ENCODE results near the gene ATP4B.

Gene ATP4B

GRCh38 chr13:113657851-113658741 is at the start of gene ATP4B:
ATP4B (minus strand) TSS chr13:113658198; CDS start chr13:113658144, 54 bp downstream.
- Histone ChIP-seq H3K4me1 (ENCODE audit: control insufficient read depth, insufficient read depth, low read length) (no peaks in the 10 kb centered on the region), H3K9ac (ENCODE audit: low read length) (no peak within 1 kb of the TSS)

GRCh38 chr13:113672002-113672651 is 14.1 kb upstream of the ATP4B start:
- Histone ChIP-seq H3K36me3 (ENCODE audit: control insufficient read depth, insufficient read depth, low read length, severe bottlenecking) (no peaks in the 10 kb centered on the region), H3K9me3 (ENCODE audit: control insufficient read depth, low read length) (no peaks in the 10 kb centered on the region), H3K9ac (ENCODE audit: low read length) (no peak overlapping the region), H3K4me1 (ENCODE audit: control insufficient read depth, insufficient read depth, low read length) (no peaks in the 10 kb centered on the region), H3K27me3 (replicated peaks; ENCODE audit: control insufficient read depth, insufficient read depth, low read length) (peaks cover 14% of the 10 kb centered on the region), H3K4me3 (ENCODE audit: low read length) (no peak overlapping the region)
- DNase-seq (ENCODE audit: low read depth) = no peak

More at GRCh38 chr13:113657851-113658741, at the start of gene ATP4B:
- Histone ChIP-seq H3K4me3 (ENCODE audit: low read length) (no peak within 1 kb of the TSS), H3K27me3 (replicated peaks; ENCODE audit: control insufficient read depth, insufficient read depth, low read length) (peaks cover 27% of the 10 kb centered on the region), H3K36me3 (ENCODE audit: control insufficient read depth, insufficient read depth, low read length, severe bottlenecking) (no peaks in the 10 kb centered on the region), H3K9me3 (ENCODE audit: control insufficient read depth, low read length) (peaks cover 25% of the 10 kb centered on the region)
- no peak for DNase-seq (ENCODE audit: low read depth)

- no peaks in the 10 kb centered on the region for H3K9me3 ChIP-seq (ENCODE audit: control insufficient read depth, low read length)
- H3K4me1 ChIP-seq (ENCODE audit: control insufficient read depth, insufficient read depth, low read length) = no peaks in the 10 kb centered on the region
- no peaks in the 10 kb centered on the region for H3K36me3 ChIP-seq (ENCODE audit: control insufficient read depth, insufficient read depth, low read length, severe bottlenecking)
- H3K4me3 ChIP-seq (ENCODE audit: low read length) = no peak overlapping the region
- H3K27me3 ChIP-seq (replicated peaks; ENCODE audit: control insufficient read depth, insufficient read depth, low read length) = peaks cover 16% of the 10 kb centered on the region
- no peak for DNase-seq (ENCODE audit: low read depth)
- H3K9ac ChIP-seq (ENCODE audit: low read length) = no peak overlapping the region
Measured at GRCh38 chr13:113671066-113672001, 13.3 kb upstream of the ATP4B start.

GRCh38 chr13:113670541-113670940 is 12.5 kb upstream of the ATP4B start:
- peaks cover 22% of the 10 kb centered on the region for H3K27me3 ChIP-seq (replicated peaks; ENCODE audit: control insufficient read depth, insufficient read depth, low read length)
- H3K4me1 ChIP-seq (ENCODE audit: control insufficient read depth, insufficient read depth, low read length) = no peaks in the 10 kb centered on the region
- no peaks in the 10 kb centered on the region for H3K9me3 ChIP-seq (ENCODE audit: control insufficient read depth, low read length)
- no peaks in the 10 kb centered on the region for H3K36me3 ChIP-seq (ENCODE audit: control insufficient read depth, insufficient read depth, low read length, severe bottlenecking)
- no peak overlapping the region for H3K9ac ChIP-seq (ENCODE audit: low read length)
- no peak for DNase-seq (ENCODE audit: low read depth)
- H3K4me3 ChIP-seq (ENCODE audit: low read length) = no peak overlapping the region

GRCh38 chr13:113669755-113670341 is 11.8 kb upstream of the ATP4B start:
- Histone ChIP-seq H3K9ac (ENCODE audit: low read length) (no peak overlapping the region), H3K27me3 (replicated peaks; ENCODE audit: control insufficient read depth, insufficient read depth, low read length) (peaks cover 26% of the 10 kb centered on the region), H3K4me3 (ENCODE audit: low read length) (no peak overlapping the region), H3K4me1 (ENCODE audit: control insufficient read depth, insufficient read depth, low read length) (no peaks in the 10 kb centered on the region), H3K36me3 (ENCODE audit: control insufficient read depth, insufficient read depth, low read length, severe bottlenecking) (no peaks in the 10 kb centered on the region), H3K9me3 (ENCODE audit: control insufficient read depth, low read length) (no peaks in the 10 kb centered on the region)
- no peak for DNase-seq (ENCODE audit: low read depth)

GRCh38 chr13:113669231-113669754 is 11.3 kb upstream of the ATP4B start:
- DNase-seq (ENCODE audit: low read depth) = no peak
- no peaks in the 10 kb centered on the region for H3K9me3 ChIP-seq (ENCODE audit: control insufficient read depth, low read length)
- H3K4me1 ChIP-seq (ENCODE audit: control insufficient read depth, insufficient read depth, low read length) = no peaks in the 10 kb centered on the region
- H3K9ac ChIP-seq (ENCODE audit: low read length) = no peak overlapping the region
- H3K36me3 ChIP-seq (ENCODE audit: control insufficient read depth, insufficient read depth, low read length, severe bottlenecking) = no peaks in the 10 kb centered on the region
- no peak overlapping the region for H3K4me3 ChIP-seq (ENCODE audit: low read length)
- peaks cover 26% of the 10 kb centered on the region for H3K27me3 ChIP-seq (replicated peaks; ENCODE audit: control insufficient read depth, insufficient read depth, low read length)

- no peaks in the 10 kb centered on the region for H3K9me3 ChIP-seq (ENCODE audit: control insufficient read depth, low read length)
Measured at GRCh38 chr13:113668491-113668971, 10.5 kb upstream of the ATP4B start.

GRCh38 chr13:113667771-113668490 is 9.9 kb upstream of the ATP4B start:
- Histone ChIP-seq H3K4me1 (ENCODE audit: control insufficient read depth, insufficient read depth, low read length) (no peaks in the 10 kb centered on the region), H3K9me3 (ENCODE audit: control insufficient read depth, low read length) (no peaks in the 10 kb centered on the region), H3K36me3 (ENCODE audit: control insufficient read depth, insufficient read depth, low read length, severe bottlenecking) (no peaks in the 10 kb centered on the region), H3K9ac (ENCODE audit: low read length) (no peak overlapping the region), H3K4me3 (ENCODE audit: low read length) (no peak overlapping the region), H3K27me3 (replicated peaks; ENCODE audit: control insufficient read depth, insufficient read depth, low read length) (peaks cover 26% of the 10 kb centered on the region)
- no peak for DNase-seq (ENCODE audit: low read depth)

More at GRCh38 chr13:113668491-113668971, 10.5 kb upstream of the ATP4B start:
- H3K27me3 ChIP-seq (replicated peaks; ENCODE audit: control insufficient read depth, insufficient read depth, low read length) = peaks cover 26% of the 10 kb centered on the region
- H3K36me3 ChIP-seq (ENCODE audit: control insufficient read depth, insufficient read depth, low read length, severe bottlenecking) = no peaks in the 10 kb centered on the region
- H3K4me3 ChIP-seq (ENCODE audit: low read length) = no peak overlapping the region
- no peak overlapping the region for H3K9ac ChIP-seq (ENCODE audit: low read length)
- DNase-seq (ENCODE audit: low read depth) = no peak
- H3K4me1 ChIP-seq (ENCODE audit: control insufficient read depth, insufficient read depth, low read length) = no peaks in the 10 kb centered on the region

- DNase-seq (ENCODE audit: low read depth) = no peak
- H3K4me1 ChIP-seq (ENCODE audit: control insufficient read depth, insufficient read depth, low read length) = no peaks in the 10 kb centered on the region
- H3K4me3 ChIP-seq (ENCODE audit: low read length) = no peak within 1 kb of the TSS
- no peak within 1 kb of the TSS for H3K9ac ChIP-seq (ENCODE audit: low read length)
- H3K27me3 ChIP-seq (replicated peaks; ENCODE audit: control insufficient read depth, insufficient read depth, low read length) = peaks cover 23% of the 10 kb centered on the region
- peaks cover 7% of the 10 kb centered on the region for H3K9me3 ChIP-seq (ENCODE audit: control insufficient read depth, low read length)
- no peaks in the 10 kb centered on the region for H3K36me3 ChIP-seq (ENCODE audit: control insufficient read depth, insufficient read depth, low read length, severe bottlenecking)
Measured at GRCh38 chr13:113666951-113667701, 9.1 kb upstream of the ATP4B start, which contains the start of gene GRK1. GRK1 (plus strand) TSS chr13:113667219; CDS start chr13:113667387, 168 bp downstream.
